ENCODE results near the gene ADGRD2. TPM values are rescaled to one million over a fixed set of nuclear protein-coding genes. Genes with fewer than 3 reads are reported as not detected.

Gene ADGRD2
- polyA plus RNA-seq, 2 of the 4 experiments (the other 2 are of a cell fraction): not detected

DNA sequence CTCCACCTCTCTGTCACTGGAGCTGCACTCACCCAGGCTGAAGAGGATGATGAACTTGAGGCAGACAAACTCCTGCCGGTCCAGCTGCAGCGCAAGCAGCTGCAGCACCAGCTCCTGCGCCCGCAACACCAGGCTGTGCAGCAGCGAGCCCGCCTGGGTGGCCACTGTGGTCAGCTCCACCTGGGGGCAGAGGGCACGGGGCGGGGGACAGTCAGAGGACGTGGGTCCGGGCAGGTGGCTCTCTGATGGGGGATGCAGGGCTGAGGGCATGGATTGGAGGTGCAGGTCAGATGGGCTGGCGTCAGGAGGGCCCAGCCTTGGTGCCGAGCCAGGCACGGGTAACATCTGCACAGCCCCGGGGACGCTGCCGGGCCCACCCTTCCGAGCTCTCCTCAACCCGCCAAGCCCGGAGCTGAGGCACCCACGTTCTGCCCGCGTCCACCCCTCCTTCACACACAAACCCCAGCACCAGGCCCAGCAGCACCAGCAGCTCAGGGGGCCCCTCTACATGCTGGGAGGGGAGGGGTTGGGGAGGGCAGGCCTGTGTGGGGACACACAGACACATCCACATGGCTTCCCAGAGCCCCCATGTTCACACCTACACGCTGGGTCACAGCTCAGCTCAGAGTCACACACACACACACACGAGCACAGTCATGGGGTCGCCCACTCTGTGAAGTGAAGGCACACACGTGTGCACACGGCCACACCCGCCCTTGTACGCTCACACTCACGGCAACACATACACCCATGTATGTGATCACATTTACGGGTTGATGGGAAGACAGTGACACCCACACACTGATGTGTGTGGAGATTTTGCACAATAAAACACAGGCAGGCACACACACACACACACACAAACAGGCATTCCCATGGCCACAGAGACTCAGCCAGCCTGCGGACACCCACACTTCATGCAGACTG lies 41.1 kb downstream of the ADGRD2 start:
- Histone ChIP-seq H3K4me3 (no peak overlapping the region), H3K4me2 (no peak overlapping the region), H3K27ac (no peak overlapping the region), H3K4me1 (no peaks in the 10 kb centered on the region), H3K9me3 (no peaks in the 10 kb centered on the region)
- 75% methylated on average over 25 of the region's 32 CpGs for WGBS (ENCODE audit: missing lambda C conversion rate)
- CTCF ChIA-PET: interaction anchor here (0.5 to 0.9 kb wide), 2 partner anchors 46 to 72 kb away, joined by 3 to 4 read pairs; no protein-coding TSS in a partner anchor
- POLR2A ChIA-PET: no interaction called here
- DNase-seq (ENCODE audit: low read depth in 1 of 2, low spot score in 1 of 2): no peak
- no peak for TF ChIP-seq BHLHE40 (IDR thresholded peaks at IDR 0.05; ENCODE audit: low read depth, low read length)
- no peak for TF ChIP-seq TP53 (CRISPR knock-in tag; IDR thresholded peaks at IDR 0.05)
- TF ChIP-seq CBX2 (IDR thresholded peaks at IDR 0.05; ENCODE audit: borderline replicate concordance, low read depth): no peak
- TF ChIP-seq PHF8 (IDR thresholded peaks at IDR 0.05; ENCODE audit: borderline replicate concordance, low read depth): no peak
- no peak for TF ChIP-seq TFCP2L1 (CRISPR knock-in tag; IDR thresholded peaks at IDR 0.05)
- TF ChIP-seq ZC3H11A (IDR thresholded peaks at IDR 0.05): no peak
- no peak for TF ChIP-seq CBX8 (IDR thresholded peaks at IDR 0.05)
- no peak for TF ChIP-seq FOXS1 (CRISPR knock-in tag; IDR thresholded peaks at IDR 0.05)
- no peak for TF ChIP-seq HOXA7 (CRISPR knock-in tag; IDR thresholded peaks at IDR 0.05)
- no peak for TF ChIP-seq CEBPB (IDR thresholded peaks at IDR 0.05)
- TF ChIP-seq CHD4 (IDR thresholded peaks at IDR 0.05; ENCODE audit: borderline replicate concordance): no peak
- TF ChIP-seq EHF (CRISPR knock-in tag; IDR thresholded peaks at IDR 0.05): no peak
- TF ChIP-seq, protein P1, sequence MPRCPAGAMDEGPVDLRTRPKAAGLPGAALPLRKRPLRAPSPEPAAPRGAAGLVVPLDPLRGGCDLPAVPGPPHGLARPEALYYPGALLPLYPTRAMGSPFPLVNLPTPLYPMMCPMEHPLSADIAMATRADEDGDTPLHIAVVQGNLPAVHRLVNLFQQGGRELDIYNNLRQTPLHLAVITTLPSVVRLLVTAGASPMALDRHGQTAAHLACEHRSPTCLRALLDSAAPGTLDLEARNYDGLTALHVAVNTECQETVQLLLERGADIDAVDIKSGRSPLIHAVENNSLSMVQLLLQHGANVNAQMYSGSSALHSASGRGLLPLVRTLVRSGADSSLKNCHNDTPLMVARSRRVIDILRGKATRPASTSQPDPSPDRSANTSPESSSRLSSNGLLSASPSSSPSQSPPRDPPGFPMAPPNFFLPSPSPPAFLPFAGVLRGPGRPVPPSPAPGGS (IDR thresholded peaks at IDR 0.05): no peak
- FAIRE-seq: no peak
- ATAC-seq: no peak

GRCh38 chr9:124492818-124493217 lies 42.6 kb downstream of the ADGRD2 start:
- Histone ChIP-seq H3K27ac (no peak overlapping the region), H3K4me2 (no peak overlapping the region), H3K9me3 (no peaks in the 10 kb centered on the region), H3K4me1 (no peaks in the 10 kb centered on the region), H3K4me3 (no peak overlapping the region)
- CTCF ChIA-PET: interaction anchor here (0.9 to 1.3 kb wide), 4 partner anchors 11 to 73 kb away, joined by 3 read pairs; no protein-coding TSS in a partner anchor
- no peak for ATAC-seq
- 71% methylated on average over 10 of the region's 19 CpGs for WGBS (ENCODE audit: missing lambda C conversion rate)
- TF ChIP-seq HDAC2 (IDR thresholded peaks at IDR 0.05): no peak
- no peak for TF ChIP-seq POLR2AphosphoS2 (conservative IDR thresholded peaks at IDR 0.05; ENCODE audit: low read length)
- TF ChIP-seq ZNF302 (CRISPR knock-in tag; IDR thresholded peaks at IDR 0.05): no peak
- TF ChIP-seq KDM5A (IDR thresholded peaks at IDR 0.05): no peak
- no peak for TF ChIP-seq CHD4 (IDR thresholded peaks at IDR 0.05; ENCODE audit: borderline replicate concordance)
- no peak for TF ChIP-seq POLR2A (IDR thresholded peaks at IDR 0.05; ENCODE audit: low read length)
- no peak for TF ChIP-seq CTCF (IDR thresholded peaks at IDR 0.05)
- no peak for TF ChIP-seq ESRRA (IDR thresholded peaks at IDR 0.05; ENCODE audit: borderline replicate concordance, low read length)
- TF ChIP-seq, protein P2, sequence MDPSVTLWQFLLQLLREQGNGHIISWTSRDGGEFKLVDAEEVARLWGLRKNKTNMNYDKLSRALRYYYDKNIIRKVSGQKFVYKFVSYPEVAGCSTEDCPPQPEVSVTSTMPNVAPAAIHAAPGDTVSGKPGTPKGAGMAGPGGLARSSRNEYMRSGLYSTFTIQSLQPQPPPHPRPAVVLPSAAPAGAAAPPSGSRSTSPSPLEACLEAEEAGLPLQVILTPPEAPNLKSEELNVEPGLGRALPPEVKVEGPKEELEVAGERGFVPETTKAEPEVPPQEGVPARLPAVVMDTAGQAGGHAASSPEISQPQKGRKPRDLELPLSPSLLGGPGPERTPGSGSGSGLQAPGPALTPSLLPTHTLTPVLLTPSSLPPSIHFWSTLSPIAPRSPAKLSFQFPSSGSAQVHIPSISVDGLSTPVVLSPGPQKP (IDR thresholded peaks at IDR 0.05; ENCODE audit: low read depth, low read length): no peak
- no peak for TF ChIP-seq CBX2 (IDR thresholded peaks at IDR 0.05; ENCODE audit: borderline replicate concordance, low read depth)
- no peak for TF ChIP-seq MYC (IDR thresholded peaks at IDR 0.05; ENCODE audit: borderline replicate concordance, low read length)
- TF ChIP-seq EHMT2 (IDR thresholded peaks at IDR 0.05; ENCODE audit: low read depth): no peak
- TF ChIP-seq BHLHE40 (IDR thresholded peaks at IDR 0.05; ENCODE audit: low read depth, low read length): no peak
- TF ChIP-seq HOXB5 (CRISPR knock-in tag; IDR thresholded peaks at IDR 0.05): no peak
- no peak for TF ChIP-seq PHF8 (IDR thresholded peaks at IDR 0.05; ENCODE audit: borderline replicate concordance, low read depth)
- TF ChIP-seq RFX5 (IDR thresholded peaks at IDR 0.05): no peak
- DNase-seq (ENCODE audit: low read depth in 1 of 2, low spot score in 1 of 2): no peak
- no peak for FAIRE-seq
- POLR2A ChIA-PET: no interaction called here
